ENCODE data around the gene INPP5J. TPM values are rescaled to one million over a fixed set of nuclear protein-coding genes. Genes with fewer than 3 reads are reported as not detected.
A peak's percentile ranks its signal among the peaks of the same experiment; 100 is the strongest.

INPP5J gene
- total RNA-seq, 2 donors from 2014 or later, result 3.5 to 5.4 TPM

DNA sequence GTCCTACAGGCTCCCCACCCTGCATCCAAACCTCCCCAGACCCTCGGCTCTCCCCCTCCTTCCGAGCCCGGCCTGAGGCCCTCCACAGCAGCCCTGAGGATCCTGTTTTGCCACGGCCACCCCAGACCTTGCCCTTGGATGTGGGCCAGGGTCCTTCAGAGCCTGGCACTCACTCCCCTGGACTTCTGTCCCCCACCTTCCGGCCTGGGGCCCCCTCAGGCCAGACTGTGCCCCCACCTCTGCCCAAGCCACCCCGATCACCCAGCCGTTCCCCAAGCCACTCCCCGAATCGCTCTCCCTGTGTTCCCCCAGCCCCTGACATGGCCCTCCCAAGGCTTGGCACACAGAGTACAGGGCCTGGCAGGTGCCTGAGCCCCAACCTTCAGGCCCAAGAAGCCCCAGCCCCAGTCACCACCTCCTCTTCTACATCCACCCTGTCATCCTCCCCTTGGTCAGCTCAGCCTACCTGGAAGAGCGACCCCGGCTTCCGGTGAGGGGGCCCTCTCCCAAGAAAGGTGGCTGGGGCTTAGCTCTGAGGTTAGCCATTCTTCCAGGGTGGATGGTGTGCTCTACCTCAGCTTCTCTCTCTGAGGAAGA, 2.9 kb downstream of the INPP5J start:
- DNase-seq, result peak; percentile 46
- Histone ChIP-seq H3K4me3 (ENCODE audit: low read length) (no peak overlapping the region), H3K4me1 (ENCODE audit: control insufficient read depth, insufficient read depth, low read length) (no peaks in the 10 kb centered on the region), H3K27ac (ENCODE audit: low read depth, low read length) (no peak overlapping the region), H3K9me3 (ENCODE audit: control insufficient read depth, low read length) (no peaks in the 10 kb centered on the region), H3K9ac (ENCODE audit: extremely low read depth, low read length, poor library complexity, severe bottlenecking) (no peak overlapping the region), H3K27me3 (ENCODE audit: control insufficient read depth, insufficient read depth, low read length, poor library complexity, severe bottlenecking) (no peaks in the 10 kb centered on the region), H3K36me3 (ENCODE audit: control insufficient read depth, insufficient read depth, low read length) (no peaks in the 10 kb centered on the region)
- no peaks in the 10 kb centered on the region for H3K9me3 Mint-ChIP-seq
- no peaks in the 10 kb centered on the region for H3K4me1 Mint-ChIP-seq
- H3K36me3 Mint-ChIP-seq (ENCODE audit: low read depth), result no peaks in the 10 kb centered on the region
- WGBS, 2 experiments (ENCODE audit: insufficient coverage in 1 of 2, insufficient read length in 1 of 2), result 88 to 100% methylated on average over 4 to 12 of the region's 12 CpGs
- TF ChIP-seq, protein P1, sequence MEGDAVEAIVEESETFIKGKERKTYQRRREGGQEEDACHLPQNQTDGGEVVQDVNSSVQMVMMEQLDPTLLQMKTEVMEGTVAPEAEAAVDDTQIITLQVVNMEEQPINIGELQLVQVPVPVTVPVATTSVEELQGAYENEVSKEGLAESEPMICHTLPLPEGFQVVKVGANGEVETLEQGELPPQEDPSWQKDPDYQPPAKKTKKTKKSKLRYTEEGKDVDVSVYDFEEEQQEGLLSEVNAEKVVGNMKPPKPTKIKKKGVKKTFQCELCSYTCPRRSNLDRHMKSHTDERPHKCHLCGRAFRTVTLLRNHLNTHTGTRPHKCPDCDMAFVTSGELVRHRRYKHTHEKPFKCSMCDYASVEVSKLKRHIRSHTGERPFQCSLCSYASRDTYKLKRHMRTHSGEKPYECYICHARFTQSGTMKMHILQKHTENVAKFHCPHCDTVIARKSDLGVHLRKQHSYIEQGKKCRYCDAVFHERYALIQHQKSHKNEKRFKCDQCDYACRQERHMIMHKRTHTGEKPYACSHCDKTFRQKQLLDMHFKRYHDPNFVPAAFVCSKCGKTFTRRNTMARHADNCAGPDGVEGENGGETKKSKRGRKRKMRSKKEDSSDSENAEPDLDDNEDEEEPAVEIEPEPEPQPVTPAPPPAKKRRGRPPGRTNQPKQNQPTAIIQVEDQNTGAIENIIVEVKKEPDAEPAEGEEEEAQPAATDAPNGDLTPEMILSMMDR (conservative IDR thresholded peaks at IDR 0.05), result no peak
- H3K4me3 Mint-ChIP-seq, result no peak overlapping the region
- H3K27ac Mint-ChIP-seq, result no peak overlapping the region
- H3K27me3 Mint-ChIP-seq (ENCODE audit: insufficient read depth), result peaks cover 5% of the 10 kb centered on the region

DNA sequence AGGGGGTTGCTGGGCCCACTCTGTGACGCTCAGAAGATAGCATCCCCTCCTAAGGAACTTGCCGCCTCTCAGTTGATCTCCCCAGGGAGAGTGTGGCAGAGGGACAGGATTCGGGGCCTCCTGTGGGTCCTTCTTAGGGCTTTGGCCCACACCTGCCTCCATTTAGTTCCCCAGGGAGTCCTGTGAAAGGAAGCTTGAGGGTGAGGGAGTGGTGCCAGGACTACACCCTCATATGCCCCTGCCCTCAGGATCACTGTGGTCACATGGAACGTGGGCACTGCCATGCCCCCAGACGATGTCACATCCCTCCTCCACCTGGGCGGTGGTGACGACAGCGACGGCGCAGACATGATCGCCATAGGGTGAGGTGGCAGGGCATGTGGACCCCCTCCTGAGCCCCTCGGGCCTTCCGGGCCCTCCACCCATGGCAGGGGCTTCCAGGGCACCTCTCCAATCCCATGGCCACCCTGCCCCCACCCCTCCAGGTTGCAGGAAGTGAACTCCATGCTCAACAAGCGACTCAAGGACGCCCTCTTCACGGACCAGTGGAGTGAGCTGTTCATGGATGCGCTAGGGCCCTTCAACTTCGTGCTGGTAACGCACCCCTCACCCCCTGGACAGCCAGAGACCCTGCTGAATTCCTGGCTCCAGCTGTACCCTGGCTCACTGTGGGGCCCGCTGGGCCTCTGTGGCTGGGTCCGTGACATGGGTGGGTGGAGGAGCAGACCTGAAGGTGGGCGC, 3.5 kb downstream of the INPP5J start:
- no peaks in the 10 kb centered on the region for H3K4me1 ChIP-seq (ENCODE audit: control insufficient read depth, insufficient read depth, low read length)
- no peaks in the 10 kb centered on the region for H3K36me3 ChIP-seq (ENCODE audit: control insufficient read depth, insufficient read depth, low read length)
- H3K27me3 Mint-ChIP-seq (ENCODE audit: insufficient read depth), result peaks cover 5% of the 10 kb centered on the region
- DNase-seq, result peak; percentile 52
- no peak overlapping the region for H3K27ac Mint-ChIP-seq
- no peak overlapping the region for H3K9ac ChIP-seq (ENCODE audit: extremely low read depth, low read length, poor library complexity, severe bottlenecking)
- H3K27ac ChIP-seq (ENCODE audit: low read depth, low read length), result no peak overlapping the region
- no peak overlapping the region for H3K4me3 Mint-ChIP-seq
- no peaks in the 10 kb centered on the region for H3K27me3 ChIP-seq (ENCODE audit: control insufficient read depth, insufficient read depth, low read length, poor library complexity, severe bottlenecking)
- H3K9me3 Mint-ChIP-seq, result no peaks in the 10 kb centered on the region
- no peak overlapping the region for H3K4me3 ChIP-seq (ENCODE audit: low read length)
- TF ChIP-seq, protein P1 (conservative IDR thresholded peaks at IDR 0.05), result no peak
- 87 to 90% methylated on average over 3 to 22 of the region's 22 CpGs for WGBS, 2 experiments (ENCODE audit: insufficient coverage in 1 of 2, insufficient read length in 1 of 2)
- H3K9me3 ChIP-seq (ENCODE audit: control insufficient read depth, low read length), result no peaks in the 10 kb centered on the region
- H3K4me1 Mint-ChIP-seq, result no peaks in the 10 kb centered on the region
- no peaks in the 10 kb centered on the region for H3K36me3 Mint-ChIP-seq (ENCODE audit: low read depth)

DNA sequence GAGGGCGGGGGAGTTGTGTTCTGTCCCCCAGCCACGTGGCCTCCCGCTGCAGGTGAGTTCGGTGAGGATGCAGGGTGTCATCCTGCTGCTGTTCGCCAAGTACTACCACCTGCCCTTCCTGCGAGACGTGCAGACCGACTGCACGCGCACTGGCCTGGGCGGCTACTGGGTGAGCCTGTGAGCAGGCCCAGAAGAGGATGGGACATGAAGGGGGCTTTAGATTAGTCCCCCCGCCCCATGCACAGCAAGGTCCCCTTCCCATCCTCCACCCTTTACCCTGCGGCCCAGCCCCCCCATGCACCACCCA, 4.1 kb downstream of the INPP5J start:
- H3K9me3 ChIP-seq (ENCODE audit: control insufficient read depth, low read length), result no peaks in the 10 kb centered on the region
- Mint-ChIP-seq H3K4me1 (no peaks in the 10 kb centered on the region), H3K4me3 (no peak overlapping the region)

More for the DNA sequence above, 4.1 kb downstream of the INPP5J start:
- TF ChIP-seq, protein P1 (conservative IDR thresholded peaks at IDR 0.05), result no peak
- no peaks in the 10 kb centered on the region for H3K36me3 ChIP-seq (ENCODE audit: control insufficient read depth, insufficient read depth, low read length)
- H3K27me3 Mint-ChIP-seq (ENCODE audit: insufficient read depth), result peaks cover 5% of the 10 kb centered on the region
- no peaks in the 10 kb centered on the region for H3K4me1 ChIP-seq (ENCODE audit: control insufficient read depth, insufficient read depth, low read length)
- H3K27me3 ChIP-seq (ENCODE audit: control insufficient read depth, insufficient read depth, low read length, poor library complexity, severe bottlenecking), result no peaks in the 10 kb centered on the region
- 95% methylated on average over 13 of the region's 13 CpGs; no CpG with 5 or more reads in 1 of the 2 experiments for WGBS, 2 experiments (ENCODE audit: insufficient coverage in 1 of 2, insufficient read length in 1 of 2)
- no peak for DNase-seq
- H3K27ac ChIP-seq (ENCODE audit: low read depth, low read length), result no peak overlapping the region
- H3K4me3 ChIP-seq (ENCODE audit: low read length), result no peak overlapping the region
- H3K36me3 Mint-ChIP-seq (ENCODE audit: low read depth), result no peaks in the 10 kb centered on the region
- H3K9me3 Mint-ChIP-seq, result no peaks in the 10 kb centered on the region
- H3K9ac ChIP-seq (ENCODE audit: extremely low read depth, low read length, poor library complexity, severe bottlenecking), result no peak overlapping the region
- H3K27ac Mint-ChIP-seq, result no peak overlapping the region

Measured in endodermal cell (in vitro differentiated cells).